IMR-90 (cell line): Measurements from ENCODE around the gene MCTP1. TPM values are rescaled to one million over a fixed set of nuclear protein-coding genes. Genes with fewer than 3 reads are reported as not detected.

Experiments used
- ATAC-seq: fragments of 200-7000 bp; cut with Tn5 transposase; 2 replicates; pipeline ENCODE4 v1.9.1; 2020; ENCODE audit warnings: low read depth, mild to moderate bottlenecking, moderate library complexity
- BruUV-seq: library from RNA; stranded (reverse); fragments of 400-500 nt; replicated peaks from 2 replicates; lab custom pipeline; 2021; lab: Mats Ljungman, UMichigan
- CTCF ChIA-PET: fragments of 300-600 bp; formaldehyde crosslinking; extraction: SDS; loops from one replicate; lab custom pipeline; 2021; ENCODE audit warnings: antibody characterized with exemption; lab: Yijun Ruan, JAX
- POLR2A ChIA-PET: fragments of 300-600 bp; sonication (Branson Sonifier 250); formaldehyde crosslinking; loops from one replicate; lab custom pipeline; 2022; ENCODE audit warnings: antibody characterized with exemption; ENCODE audit not compliant: unreplicated experiment; lab: Charles Lee
- DNase-seq: peaks from one replicate; pipeline ENCODE4 v3.0.0; 2013
- H2AFZ ChIP-seq: replicated peaks from 2 replicates; pipeline ENCODE3; 2013; ENCODE audit warnings: low read length, mild to moderate bottlenecking; ENCODE audit not compliant: poor library complexity
- H2AK5ac ChIP-seq: 2 replicates; pipeline ENCODE4 v1.6.1; 2013; ENCODE audit warnings: low read depth, low read length, inconsistent platforms
- H2AK9ac ChIP-seq: replicated peaks from 2 replicates; pipeline ENCODE3; 2013; ENCODE audit warnings: mild to moderate bottlenecking, low read depth, low read length, moderate library complexity; ENCODE audit not compliant: poor library complexity
- H2BK120ac ChIP-seq: 2 replicates; pipeline ENCODE4 v1.6.1; 2013; ENCODE audit warnings: low read depth, low read length, inconsistent platforms
- H2BK15ac ChIP-seq: 3 replicates; pipeline ENCODE4 v1.6.1; 2013; ENCODE audit warnings: low read depth, low read length, inconsistent platforms
- H2BK20ac ChIP-seq: 2 replicates; pipeline ENCODE4 v1.6.1; 2013; ENCODE audit warnings: low read depth, mild to moderate bottlenecking, inconsistent platforms, low read length, moderate library complexity
- H2BK5ac ChIP-seq: 2 replicates; pipeline ENCODE4 v1.6.1; 2013; ENCODE audit warnings: mild to moderate bottlenecking, low read depth, low read length, inconsistent platforms; ENCODE audit not compliant: poor library complexity, severe bottlenecking
- H3K14ac ChIP-seq: replicated peaks from 2 replicates; pipeline ENCODE4 v1.6.1; 2013; ENCODE audit warnings: low read depth, low read length, inconsistent platforms
- H3K18ac ChIP-seq: 2 replicates; pipeline ENCODE4 v1.6.1; 2013; ENCODE audit warnings: low read depth, low read length, control low read depth
- H3K23ac ChIP-seq: 2 replicates; pipeline ENCODE4 v1.6.1; 2013; ENCODE audit warnings: low read depth, low read length, inconsistent platforms
- H3K27ac ChIP-seq: 2 replicates; pipeline ENCODE4 v1.5.1; 2013; ENCODE audit warnings: mild to moderate bottlenecking, control low read depth, low read length; ENCODE audit not compliant: insufficient read depth
- H3K27me3 ChIP-seq: 2 replicates; pipeline ENCODE4 v1.6.1; 2013; ENCODE audit warnings: low read length; ENCODE audit not compliant: control insufficient read depth, insufficient read depth
- H3K36me3 ChIP-seq: 2 replicates; pipeline ENCODE4 v1.6.1; 2013; ENCODE audit warnings: low read length, mixed read lengths; ENCODE audit not compliant: control insufficient read depth, insufficient read depth
- H3K4ac ChIP-seq: 2 replicates; pipeline ENCODE4 v1.6.1; 2013; ENCODE audit warnings: low read depth, low read length, inconsistent platforms
- H3K4me1 ChIP-seq: 2 replicates; pipeline ENCODE4 v1.6.1; 2013; ENCODE audit warnings: low read length, mixed read lengths; ENCODE audit not compliant: control insufficient read depth, insufficient read depth
- H3K4me2 ChIP-seq: 2 replicates; pipeline ENCODE4 v1.6.1; 2013; ENCODE audit warnings: low read depth, mild to moderate bottlenecking, control low read depth, low read length, moderate library complexity
- H3K4me3 ChIP-seq: 2 replicates; pipeline ENCODE4 v1.5.1; 2013; ENCODE audit warnings: low read depth, mild to moderate bottlenecking, control low read depth, low read length, moderate library complexity; ENCODE audit not compliant: insufficient read depth
- H3K56ac ChIP-seq: 2 replicates; pipeline ENCODE4 v1.6.1; 2013; ENCODE audit warnings: low read length, inconsistent platforms; ENCODE audit not compliant: insufficient read depth; ENCODE audit errors: extremely low read depth
- H3K79me1 ChIP-seq, 2 experiments: 2 replicates each; pipeline ENCODE4 v1.6.1; 2013; ENCODE audit warnings: low read length in 2 of 2, inconsistent platforms in 1 of 2, low read depth in 1 of 2
- H3K9ac ChIP-seq: 2 replicates; pipeline ENCODE4 v1.6.1; 2013; ENCODE audit warnings: low read depth, low read length, control low read depth
- H3K9me1 ChIP-seq: 2 replicates; pipeline ENCODE4 v1.6.1; 2013; ENCODE audit warnings: low read length, inconsistent platforms; ENCODE audit not compliant: insufficient read depth
- H3K9me3 ChIP-seq: 2 replicates; pipeline ENCODE4 v1.6.1; 2013; ENCODE audit warnings: low read length; ENCODE audit not compliant: control insufficient read depth, insufficient read depth
- H4K20me1 ChIP-seq: 2 replicates; pipeline ENCODE4 v1.6.1; 2013; ENCODE audit warnings: low read length, inconsistent platforms; ENCODE audit not compliant: insufficient read depth
- H4K5ac ChIP-seq: 2 replicates; pipeline ENCODE4 v1.6.1; 2013; ENCODE audit warnings: mild to moderate bottlenecking, low read depth, low read length, control low read depth
- H4K8ac ChIP-seq, 2 experiments: 2 replicates each; pipeline ENCODE4 v1.6.1; 2013; ENCODE audit warnings: low read depth in 2 of 2, low read length in 2 of 2, control low read depth in 1 of 2, inconsistent platforms in 1 of 2
- H4K91ac ChIP-seq: 2 replicates; pipeline ENCODE4 v1.6.1; 2013; ENCODE audit warnings: low read depth, low read length, inconsistent platforms; ENCODE audit not compliant: insufficient read depth
- MAZ ChIP-seq: IDR thresholded peaks from 2 replicates; pipeline ENCODE4 v1.6.1; 2012; ENCODE audit warnings: low read depth, mild to moderate bottlenecking, low read length, improper control_type of control experiment, moderate library complexity, borderline replicate concordance
- RCOR1 ChIP-seq: IDR thresholded peaks from 2 replicates; pipeline ENCODE4 v1.6.1; 2012; ENCODE audit warnings: mild to moderate bottlenecking, low read length, improper control_type of control experiment; ENCODE audit not compliant: insufficient replicate concordance
- WGBS, 2 experiments: methylation state at CpG; one replicate each; pipeline versions ENCODE4 v1.1.5 to v1.1.7; 2013; ENCODE audit warnings: missing lambda C conversion rate in 2 of 2; ENCODE audit not compliant: insufficient read length in 1 of 2; ENCODE audit errors: extremely low coverage in 2 of 2; 5-methylcytosine and 5-hydroxymethylcytosine counted together
- dilution Hi-C: fragments of 300-500 bp; cut with HindIII; formaldehyde crosslinking; loops from one replicate; pipeline ENCODE4 v1.14.3; 2018; ENCODE audit warnings: low sequenced_read_pairs; ENCODE audit not compliant: unreplicated experiment
- in situ Hi-C: fragments of 300-500 bp; cut with MboI; formaldehyde crosslinking; loops from 3 replicates; pipeline ENCODE4 v1.14.3; 2019; ENCODE audit warnings: low sequenced_read_pairs, inconsistent platforms, mixed read lengths
- intact Hi-C: fragments of 100-400 bp; cut with micrococcal nuclease; formaldehyde crosslinking; loops from 2 replicates; pipeline ENCODE4 v1.10.0; 2022
- polyA plus RNA-seq, 3 experiments: library from polyadenylated mRNA; depleted of rRNA; stranded (reverse); fragments of >200 nt; gene quantifications; 2 replicates each; pipeline ENCODE4 v1.2.3, GENCODE V29; 2012; ENCODE audit warnings: low replicate concordance in 1 of 3
- total RNA-seq: library from RNA; depleted of rRNA; stranded (reverse); fragments of >200 nt; gene quantifications from 2 replicates; pipeline ENCODE4 v1.2.3, GENCODE V29; 2012
- TF ChIP-seq, protein P1 (sequence below): fragments of 150-350 bp; IDR thresholded peaks from 2 replicates; pipeline ENCODE4 v1.6.1; 2017; ENCODE audit warnings: mild to moderate bottlenecking, antibody characterized with exemption, low read length, low read depth
- TF ChIP-seq, protein P2 (sequence below): fragments of 150-350 bp; IDR thresholded peaks from 2 replicates; pipeline ENCODE4 v1.6.1; 2016; ENCODE audit warnings: low read depth, mild to moderate bottlenecking, low read length, moderate library complexity, borderline replicate concordance
- TF ChIP-seq, protein P3 (sequence below): conservative IDR thresholded peaks from 2 replicates; pipeline ENCODE4 v1.5.1; 2012; ENCODE audit warnings: mild to moderate bottlenecking, low read depth, low read length, improper control_type of control experiment

The MCTP1 gene
- total and polyA plus RNA-seq, 2 of the 4 experiments (the other 2 are of a cell fraction) = 0.21 TPM; not detected in 1

DNA sequence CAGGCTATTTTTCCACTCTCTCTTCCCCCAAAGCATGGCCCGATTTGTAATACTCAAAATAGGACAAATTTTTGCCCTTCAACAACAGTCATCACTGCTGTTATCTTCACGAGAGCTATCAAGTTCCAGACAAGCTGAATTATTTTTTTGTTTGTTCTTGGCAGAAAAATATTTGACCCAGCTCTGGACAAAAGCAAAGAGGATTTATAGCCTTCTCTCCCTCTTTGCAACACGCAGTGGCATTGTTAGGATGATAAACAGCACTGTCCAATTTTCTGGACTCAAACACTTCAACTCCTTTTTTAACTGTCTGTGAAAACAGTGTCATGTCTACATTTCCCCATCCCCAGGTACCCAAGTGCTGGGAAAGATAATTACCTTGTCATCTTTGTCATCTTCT lies 506.2 kb downstream of the MCTP1 start:
- H4K91ac ChIP-seq = no peak overlapping the region
- H2AFZ ChIP-seq = no peak overlapping the region
- no peak overlapping the region for H2AK9ac ChIP-seq
- dilution Hi-C loops = no loop called here
- intact Hi-C loops = no loop called here
- H4K5ac ChIP-seq = no peak overlapping the region
- no peak overlapping the region for H3K14ac ChIP-seq
- no peak overlapping the region for H2AK5ac ChIP-seq
- no peaks in the 10 kb centered on the region for H3K4me1 ChIP-seq
- in situ Hi-C loops = no loop called here
- no peak for ATAC-seq
- no peak overlapping the region for H4K8ac ChIP-seq
- H3K23ac ChIP-seq = no peak overlapping the region
- H3K4me2 ChIP-seq = no peak overlapping the region
- H3K27me3 ChIP-seq = no peaks in the 10 kb centered on the region; the same call in 1 of the 2 replicates
- TF ChIP-seq MAZ = no peak
- TF ChIP-seq, protein P1, sequence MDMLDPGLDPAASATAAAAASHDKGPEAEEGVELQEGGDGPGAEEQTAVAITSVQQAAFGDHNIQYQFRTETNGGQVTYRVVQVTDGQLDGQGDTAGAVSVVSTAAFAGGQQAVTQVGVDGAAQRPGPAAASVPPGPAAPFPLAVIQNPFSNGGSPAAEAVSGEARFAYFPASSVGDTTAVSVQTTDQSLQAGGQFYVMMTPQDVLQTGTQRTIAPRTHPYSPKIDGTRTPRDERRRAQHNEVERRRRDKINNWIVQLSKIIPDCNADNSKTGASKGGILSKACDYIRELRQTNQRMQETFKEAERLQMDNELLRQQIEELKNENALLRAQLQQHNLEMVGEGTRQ = no peak
- TF ChIP-seq, protein P2, sequence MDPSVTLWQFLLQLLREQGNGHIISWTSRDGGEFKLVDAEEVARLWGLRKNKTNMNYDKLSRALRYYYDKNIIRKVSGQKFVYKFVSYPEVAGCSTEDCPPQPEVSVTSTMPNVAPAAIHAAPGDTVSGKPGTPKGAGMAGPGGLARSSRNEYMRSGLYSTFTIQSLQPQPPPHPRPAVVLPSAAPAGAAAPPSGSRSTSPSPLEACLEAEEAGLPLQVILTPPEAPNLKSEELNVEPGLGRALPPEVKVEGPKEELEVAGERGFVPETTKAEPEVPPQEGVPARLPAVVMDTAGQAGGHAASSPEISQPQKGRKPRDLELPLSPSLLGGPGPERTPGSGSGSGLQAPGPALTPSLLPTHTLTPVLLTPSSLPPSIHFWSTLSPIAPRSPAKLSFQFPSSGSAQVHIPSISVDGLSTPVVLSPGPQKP = no peak
- TF ChIP-seq RCOR1 = no peak
- TF ChIP-seq, protein P3, sequence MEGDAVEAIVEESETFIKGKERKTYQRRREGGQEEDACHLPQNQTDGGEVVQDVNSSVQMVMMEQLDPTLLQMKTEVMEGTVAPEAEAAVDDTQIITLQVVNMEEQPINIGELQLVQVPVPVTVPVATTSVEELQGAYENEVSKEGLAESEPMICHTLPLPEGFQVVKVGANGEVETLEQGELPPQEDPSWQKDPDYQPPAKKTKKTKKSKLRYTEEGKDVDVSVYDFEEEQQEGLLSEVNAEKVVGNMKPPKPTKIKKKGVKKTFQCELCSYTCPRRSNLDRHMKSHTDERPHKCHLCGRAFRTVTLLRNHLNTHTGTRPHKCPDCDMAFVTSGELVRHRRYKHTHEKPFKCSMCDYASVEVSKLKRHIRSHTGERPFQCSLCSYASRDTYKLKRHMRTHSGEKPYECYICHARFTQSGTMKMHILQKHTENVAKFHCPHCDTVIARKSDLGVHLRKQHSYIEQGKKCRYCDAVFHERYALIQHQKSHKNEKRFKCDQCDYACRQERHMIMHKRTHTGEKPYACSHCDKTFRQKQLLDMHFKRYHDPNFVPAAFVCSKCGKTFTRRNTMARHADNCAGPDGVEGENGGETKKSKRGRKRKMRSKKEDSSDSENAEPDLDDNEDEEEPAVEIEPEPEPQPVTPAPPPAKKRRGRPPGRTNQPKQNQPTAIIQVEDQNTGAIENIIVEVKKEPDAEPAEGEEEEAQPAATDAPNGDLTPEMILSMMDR = no peak
- H2BK15ac ChIP-seq = no peak overlapping the region
- no peak overlapping the region for H2BK120ac ChIP-seq
- BruUV-seq = no TSS peak
- H3K27ac ChIP-seq = no peak overlapping the region
- no peak overlapping the region for H3K4ac ChIP-seq
- CTCF ChIA-PET = no interaction called here
- no peak overlapping the region for H3K9ac ChIP-seq
- H3K4me3 ChIP-seq = no peak overlapping the region
- no peak for DNase-seq
- no peaks in the 10 kb centered on the region for H4K20me1 ChIP-seq
- no peak overlapping the region for H2BK20ac ChIP-seq
- H3K56ac ChIP-seq = no peak overlapping the region
- no peaks in the 10 kb centered on the region for H3K9me3 ChIP-seq
- no peaks in the 10 kb centered on the region for H3K9me1 ChIP-seq
- POLR2A ChIA-PET = no interaction called here
- no peak overlapping the region for H2BK5ac ChIP-seq
- 86% methylated on average over 1 of the region's 3 CpGs; no CpG with 5 or more reads in 1 of the 2 experiments for WGBS, 2 experiments
- no peak overlapping the region for H3K18ac ChIP-seq
- no peaks in the 10 kb centered on the region for H3K36me3 ChIP-seq
- no peaks in the 10 kb centered on the region for H3K79me1 ChIP-seq
